Measurements from ENCODE around the gene PALM3. TPM values are rescaled to one million over a fixed set of nuclear protein-coding genes. Genes with fewer than 3 reads are reported as not detected.

Gene PALM3
- total RNA-seq (2022) = not detected in 2 replicates
- Bru-seq, nascent RNA = not detected
- not detected for BruChase-seq, experiment 1, labeled RNA remaining after a 6-hour chase
- BruChase-seq, experiment 2, labeled RNA remaining after a 2-hour chase = not detected
- long read RNA-seq = 0 reads

- BruUV-seq (replicated peaks) = no TSS peak
- ChIA-PET CTCF (interaction anchor here (0.5 to 1.3 kb wide), 6 partner anchors 9 to 44 kb away, joined by 3 to 8 read pairs (median 3); no protein-coding TSS in a partner anchor), POLR2A (interaction anchor here (0.6 kb wide), 1 partner anchor 14 kb away, joined by 3 read pairs; no protein-coding TSS in a partner anchor)
- Mint-ChIP-seq H3K4me1 (ENCODE audit: insufficient read depth, unreplicated experiment) (peaks cover 13% of the 10 kb centered on the region), H3K27me3 (ENCODE audit: insufficient read depth, unreplicated experiment) (peaks cover 23% of the 10 kb centered on the region), H3K4me3 (ENCODE audit: unreplicated experiment) (no peak within 1 kb of the TSS), H3K36me3 (ENCODE audit: insufficient read depth, unreplicated experiment) (peaks cover 4% of the 10 kb centered on the region), H3K9me3 (ENCODE audit: unreplicated experiment) (no peaks in the 10 kb centered on the region), H3K27ac (ENCODE audit: low read depth, unreplicated experiment) (no peak within 1 kb of the TSS)
- TF ChIP-seq CTCF (IDR thresholded peaks at IDR 0.05; ENCODE audit: unreplicated experiment) = no peak
- no peak for DNase-seq (ENCODE audit: unreplicated experiment)
- intact Hi-C loops (cut with micrococcal nuclease) = no loop called here
Observed at GRCh38 chr19:14061751-14062557, at the start of gene PALM3. Gene PALM3 (minus strand): TSS chr19:14062076. CDS start chr19:14061980, 96 bp downstream.

GRCh38 chr19:14111486-14111885, 49.6 kb upstream of the PALM3 start:
- ChIA-PET CTCF (interaction anchor here (0.6 kb wide), 1 partner anchor 276 kb away, joined by 4 read pairs; no protein-coding TSS in a partner anchor), POLR2A (no interaction called here)
- H3K9me3 Mint-ChIP-seq (ENCODE audit: unreplicated experiment) = no peaks in the 10 kb centered on the region
- no peaks in the 10 kb centered on the region for H3K27me3 Mint-ChIP-seq (ENCODE audit: insufficient read depth, unreplicated experiment)
- intact Hi-C loops (cut with micrococcal nuclease) = no loop called here
- DNase-seq (ENCODE audit: unreplicated experiment) = no peak
- BruUV-seq (replicated peaks) = no TSS peak
- TF ChIP-seq CTCF (IDR thresholded peaks at IDR 0.05; ENCODE audit: unreplicated experiment) = no peak
- peaks cover 18% of the 10 kb centered on the region for H3K36me3 Mint-ChIP-seq (ENCODE audit: insufficient read depth, unreplicated experiment)
- H3K27ac Mint-ChIP-seq (ENCODE audit: low read depth, unreplicated experiment) = no peak overlapping the region
- peaks cover 5% of the 10 kb centered on the region for H3K4me1 Mint-ChIP-seq (ENCODE audit: insufficient read depth, unreplicated experiment)
- no peak overlapping the region for H3K4me3 Mint-ChIP-seq (ENCODE audit: unreplicated experiment)

GRCh38 chr19:14110650-14111049, 48.8 kb upstream of the PALM3 start:
- no peaks in the 10 kb centered on the region for H3K27me3 Mint-ChIP-seq (ENCODE audit: insufficient read depth, unreplicated experiment)
- no peak for TF ChIP-seq CTCF (IDR thresholded peaks at IDR 0.05; ENCODE audit: unreplicated experiment)
- no peak for DNase-seq (ENCODE audit: unreplicated experiment)
- POLR2A ChIA-PET = no interaction called here
- no peak overlapping the region for H3K4me3 Mint-ChIP-seq (ENCODE audit: unreplicated experiment)
- intact Hi-C loops (cut with micrococcal nuclease) = no loop called here
- BruUV-seq (replicated peaks) = no TSS peak
- no peaks in the 10 kb centered on the region for H3K4me1 Mint-ChIP-seq (ENCODE audit: insufficient read depth, unreplicated experiment)
- no peak overlapping the region for H3K27ac Mint-ChIP-seq (ENCODE audit: low read depth, unreplicated experiment)
- CTCF ChIA-PET = interaction anchor here (0.8 kb wide), 1 partner anchor 10 kb away, joined by 3 read pairs; no protein-coding TSS in a partner anchor
- peaks cover 24% of the 10 kb centered on the region for H3K36me3 Mint-ChIP-seq (ENCODE audit: insufficient read depth, unreplicated experiment)
- no peaks in the 10 kb centered on the region for H3K9me3 Mint-ChIP-seq (ENCODE audit: unreplicated experiment)

- Mint-ChIP-seq H3K4me3 (ENCODE audit: unreplicated experiment) (no peak overlapping the region), H3K4me1 (ENCODE audit: insufficient read depth, unreplicated experiment) (no peaks in the 10 kb centered on the region), H3K9me3 (ENCODE audit: unreplicated experiment) (no peaks in the 10 kb centered on the region), H3K27me3 (ENCODE audit: insufficient read depth, unreplicated experiment) (no peaks in the 10 kb centered on the region), H3K27ac (ENCODE audit: low read depth, unreplicated experiment) (no peak overlapping the region), H3K36me3 (ENCODE audit: insufficient read depth, unreplicated experiment) (peaks cover 44% of the 10 kb centered on the region)
- no peak for TF ChIP-seq CTCF (IDR thresholded peaks at IDR 0.05; ENCODE audit: unreplicated experiment)
- BruUV-seq (replicated peaks) = no TSS peak
- DNase-seq (ENCODE audit: unreplicated experiment) = no peak
- intact Hi-C loops (cut with micrococcal nuclease) = no loop called here
- POLR2A ChIA-PET = no interaction called here
- CTCF ChIA-PET = interaction anchor here (0.6 kb wide), 1 partner anchor 327 kb away, joined by 5 read pairs; no protein-coding TSS in a partner anchor
Observed at GRCh38 chr19:14107581-14108461, 45.9 kb upstream of the PALM3 start.
